PC-3 (cell line): ENCODE measurements around the gene CACNA1C.

Source experiments
- EZH2 ChIP-seq: fragments of 300-600 bp; sonication (generic); IDR thresholded peaks from one replicate; pipeline ENCODE4 v1.6.1; 2017; ENCODE audit warnings: antibody characterized with exemption, mild to moderate bottlenecking, low read length; ENCODE audit not compliant: unreplicated experiment
- EZH2phosphoT487 ChIP-seq: fragments of 300-600 bp; sonication (generic); IDR thresholded peaks from 2 replicates; pipeline ENCODE4 v1.6.1; 2018; ENCODE audit warnings: mild to moderate bottlenecking, antibody characterized with exemption, low read length, borderline replicate concordance
- TF ChIP-seq, protein P1 (sequence below): fragments of 300-600 bp; sonication (generic); conservative IDR thresholded peaks from 2 replicates; pipeline ENCODE4 v1.5.1; 2017; ENCODE audit warnings: antibody characterized with exemption, low read depth, mild to moderate bottlenecking, low read length

DNA sequence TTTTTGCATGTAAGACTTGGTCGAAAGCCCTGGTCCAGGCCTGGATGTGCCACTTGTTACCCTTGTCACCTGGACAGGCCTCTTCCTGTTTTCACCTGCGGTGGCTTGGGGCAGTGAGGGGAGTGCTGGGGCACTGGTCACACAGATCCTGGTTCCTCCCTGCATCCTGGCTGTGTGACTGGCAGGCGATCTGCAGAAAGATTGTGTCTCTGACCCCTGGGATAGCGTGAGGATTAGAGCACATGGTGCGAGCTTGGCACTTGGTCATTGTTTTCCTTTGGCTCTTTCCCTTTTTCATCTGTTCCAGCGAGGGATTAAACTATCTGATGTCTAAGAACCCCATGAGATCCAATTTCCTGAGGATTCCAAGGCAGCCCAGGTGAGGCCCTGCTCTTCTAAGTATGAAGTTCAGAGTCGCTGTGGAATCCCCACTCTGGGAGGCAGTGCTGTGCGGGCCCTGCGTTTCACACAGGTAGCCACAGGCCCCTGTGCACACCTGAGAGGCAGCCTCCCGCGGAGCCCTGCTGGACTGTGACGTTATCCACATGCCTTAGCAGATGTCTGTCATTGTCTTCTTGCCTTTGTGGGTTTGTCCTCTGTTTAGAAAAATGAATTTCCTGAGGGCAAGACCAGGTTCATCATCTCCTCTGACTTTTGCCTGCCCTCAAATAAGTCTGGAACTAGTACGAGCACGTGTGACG lies 288.4 kb downstream of the CACNA1C start:
- TF ChIP-seq, protein P1, sequence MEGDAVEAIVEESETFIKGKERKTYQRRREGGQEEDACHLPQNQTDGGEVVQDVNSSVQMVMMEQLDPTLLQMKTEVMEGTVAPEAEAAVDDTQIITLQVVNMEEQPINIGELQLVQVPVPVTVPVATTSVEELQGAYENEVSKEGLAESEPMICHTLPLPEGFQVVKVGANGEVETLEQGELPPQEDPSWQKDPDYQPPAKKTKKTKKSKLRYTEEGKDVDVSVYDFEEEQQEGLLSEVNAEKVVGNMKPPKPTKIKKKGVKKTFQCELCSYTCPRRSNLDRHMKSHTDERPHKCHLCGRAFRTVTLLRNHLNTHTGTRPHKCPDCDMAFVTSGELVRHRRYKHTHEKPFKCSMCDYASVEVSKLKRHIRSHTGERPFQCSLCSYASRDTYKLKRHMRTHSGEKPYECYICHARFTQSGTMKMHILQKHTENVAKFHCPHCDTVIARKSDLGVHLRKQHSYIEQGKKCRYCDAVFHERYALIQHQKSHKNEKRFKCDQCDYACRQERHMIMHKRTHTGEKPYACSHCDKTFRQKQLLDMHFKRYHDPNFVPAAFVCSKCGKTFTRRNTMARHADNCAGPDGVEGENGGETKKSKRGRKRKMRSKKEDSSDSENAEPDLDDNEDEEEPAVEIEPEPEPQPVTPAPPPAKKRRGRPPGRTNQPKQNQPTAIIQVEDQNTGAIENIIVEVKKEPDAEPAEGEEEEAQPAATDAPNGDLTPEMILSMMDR: no peak
- TF ChIP-seq EZH2: no peak
- no peak for TF ChIP-seq EZH2phosphoT487
